Measurements from ENCODE around the gene SH3RF3. TPM values are rescaled to one million over a fixed set of nuclear protein-coding genes. Genes with fewer than 3 reads are reported as not detected.

SH3RF3 gene
- total RNA-seq, 2 experiments from 2014 or later = 1.4 TPM

- Mint-ChIP-seq H3K27me3 (no peaks in the 10 kb centered on the region), H3K36me3 (ENCODE audit: low read depth) (no peaks in the 10 kb centered on the region), H3K27ac (no peak overlapping the region), H3K9me3 (ENCODE audit: low read depth) (no peaks in the 10 kb centered on the region), H3K4me3 (no peak overlapping the region), H3K4me1 (no peaks in the 10 kb centered on the region)
- ATAC-seq = no peak
- intact Hi-C loops (cut with DNase I, micrococcal nuclease) = no loop called here
- DNase-seq = no peak
- ChIA-PET CTCF (no interaction called here), POLR2A (no interaction called here)
Observed at GRCh38 chr2:109385506-109385905, 256.5 kb downstream of the SH3RF3 start.

GRCh38 chr2:109386004-109386695 lies 257.1 kb downstream of the SH3RF3 start:
- no peaks in the 10 kb centered on the region for H3K9me3 Mint-ChIP-seq (ENCODE audit: low read depth)
- intact Hi-C loops (cut with DNase I, micrococcal nuclease) = no loop called here
- POLR2A ChIA-PET = interaction anchor here (0.6 kb wide), 1 partner anchor 106 kb away, joined by 3 read pairs; no protein-coding TSS in a partner anchor
- H3K27me3 Mint-ChIP-seq = no peaks in the 10 kb centered on the region
- H3K4me3 Mint-ChIP-seq = no peak overlapping the region
- no peaks in the 10 kb centered on the region for H3K36me3 Mint-ChIP-seq (ENCODE audit: low read depth)
- ATAC-seq (no peak), DNase-seq (no peak)
- H3K4me1 Mint-ChIP-seq = no peaks in the 10 kb centered on the region
- CTCF ChIA-PET = no interaction called here
- H3K27ac Mint-ChIP-seq = no peak overlapping the region

DNA sequence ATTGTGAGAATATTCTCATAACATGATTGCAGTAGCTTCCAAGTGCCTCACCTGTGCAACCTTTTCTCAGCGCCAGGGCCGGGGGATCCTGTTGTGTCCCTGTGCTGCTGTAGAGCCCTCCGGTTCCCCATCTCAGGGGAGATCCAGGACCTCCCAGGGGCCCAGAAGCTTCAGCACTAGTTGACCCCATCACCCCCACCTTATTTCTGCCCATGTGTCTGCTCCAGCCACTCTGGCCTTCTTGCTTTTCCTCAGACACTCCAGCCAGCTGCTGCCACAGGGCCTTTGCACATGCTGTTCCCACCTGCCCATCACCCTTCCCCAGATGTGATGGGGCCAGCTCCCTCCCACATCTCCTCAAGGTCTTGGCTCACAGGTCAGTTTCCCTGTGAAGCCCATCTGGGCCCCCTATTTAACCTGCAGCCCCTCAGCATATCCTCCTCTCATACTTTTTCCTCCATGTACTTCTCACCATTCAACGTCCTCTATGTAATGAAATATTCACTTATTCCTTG lies 258.3 kb downstream of the SH3RF3 start:
- Mint-ChIP-seq H3K27ac (no peak overlapping the region), H3K36me3 (ENCODE audit: low read depth) (no peaks in the 10 kb centered on the region), H3K4me1 (no peaks in the 10 kb centered on the region), H3K4me3 (no peak overlapping the region), H3K9me3 (ENCODE audit: low read depth) (no peaks in the 10 kb centered on the region), H3K27me3 (no peaks in the 10 kb centered on the region)
- intact Hi-C loops (cut with DNase I, micrococcal nuclease) = no loop called here
- CTCF ChIA-PET = no interaction called here
- DNase-seq (no peak), ATAC-seq (no peak)
- POLR2A ChIA-PET = no interaction called here

GRCh38 chr2:109387778-109388469 lies 258.9 kb downstream of the SH3RF3 start:
- Mint-ChIP-seq H3K4me1 (no peaks in the 10 kb centered on the region), H3K9me3 (ENCODE audit: low read depth) (no peaks in the 10 kb centered on the region), H3K27ac (no peak overlapping the region), H3K27me3 (no peaks in the 10 kb centered on the region), H3K4me3 (no peak overlapping the region), H3K36me3 (ENCODE audit: low read depth) (no peaks in the 10 kb centered on the region)
- DNase-seq (no peak), ATAC-seq (no peak)
- intact Hi-C loops (cut with DNase I, micrococcal nuclease) = no loop called here
- CTCF ChIA-PET = no interaction called here
- POLR2A ChIA-PET = no interaction called here

- Mint-ChIP-seq H3K4me3 (no peak overlapping the region), H3K36me3 (ENCODE audit: low read depth) (no peaks in the 10 kb centered on the region), H3K27ac (no peak overlapping the region), H3K4me1 (peaks cover 4% of the 10 kb centered on the region), H3K27me3 (no peaks in the 10 kb centered on the region), H3K9me3 (ENCODE audit: low read depth) (no peaks in the 10 kb centered on the region)
- ATAC-seq (no peak), DNase-seq (no peak)
- intact Hi-C loops (cut with DNase I, micrococcal nuclease) = loop anchor here in 1 of 2 experiments (10.0 kb wide), 1 partner anchor 116 kb away; no protein-coding TSS in a partner anchor
- ChIA-PET CTCF (no interaction called here), POLR2A (no interaction called here)
Observed at GRCh38 chr2:109391243-109391642, 262.2 kb downstream of the SH3RF3 start.

DNA sequence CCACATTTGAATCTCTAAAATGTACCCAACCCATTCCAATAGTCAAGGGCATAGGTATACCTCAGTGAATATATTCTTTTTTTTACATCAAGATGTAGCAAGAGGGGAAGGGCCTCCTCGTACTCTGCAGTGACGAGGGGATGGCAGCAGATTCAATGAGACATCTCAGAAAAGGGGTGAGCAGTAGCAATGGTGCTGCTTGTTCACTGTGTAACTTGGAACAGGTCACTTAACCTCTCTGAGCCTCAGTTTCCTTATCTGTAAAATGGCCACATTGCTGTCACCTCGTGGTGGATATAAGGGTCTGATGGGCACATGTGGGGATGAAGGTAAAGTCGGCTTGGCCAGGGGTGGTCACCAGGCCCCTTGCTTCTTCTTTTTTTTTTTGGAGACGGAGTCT lies 263.1 kb downstream of the SH3RF3 start:
- no peak overlapping the region for H3K4me3 Mint-ChIP-seq
- CTCF ChIA-PET = no interaction called here
- no peaks in the 10 kb centered on the region for H3K27me3 Mint-ChIP-seq
- no peak overlapping the region for H3K27ac Mint-ChIP-seq
- DNase-seq (no peak), ATAC-seq (no peak)
- intact Hi-C loops (cut with DNase I, micrococcal nuclease) = loop anchor here in 1 of 2 experiments (10.0 kb wide), 1 partner anchor 117 kb away; no protein-coding TSS in a partner anchor
- no peaks in the 10 kb centered on the region for H3K36me3 Mint-ChIP-seq (ENCODE audit: low read depth)
- H3K9me3 Mint-ChIP-seq (ENCODE audit: low read depth) = no peaks in the 10 kb centered on the region
- peaks cover 13% of the 10 kb centered on the region for H3K4me1 Mint-ChIP-seq
- POLR2A ChIA-PET = no interaction called here

DNA sequence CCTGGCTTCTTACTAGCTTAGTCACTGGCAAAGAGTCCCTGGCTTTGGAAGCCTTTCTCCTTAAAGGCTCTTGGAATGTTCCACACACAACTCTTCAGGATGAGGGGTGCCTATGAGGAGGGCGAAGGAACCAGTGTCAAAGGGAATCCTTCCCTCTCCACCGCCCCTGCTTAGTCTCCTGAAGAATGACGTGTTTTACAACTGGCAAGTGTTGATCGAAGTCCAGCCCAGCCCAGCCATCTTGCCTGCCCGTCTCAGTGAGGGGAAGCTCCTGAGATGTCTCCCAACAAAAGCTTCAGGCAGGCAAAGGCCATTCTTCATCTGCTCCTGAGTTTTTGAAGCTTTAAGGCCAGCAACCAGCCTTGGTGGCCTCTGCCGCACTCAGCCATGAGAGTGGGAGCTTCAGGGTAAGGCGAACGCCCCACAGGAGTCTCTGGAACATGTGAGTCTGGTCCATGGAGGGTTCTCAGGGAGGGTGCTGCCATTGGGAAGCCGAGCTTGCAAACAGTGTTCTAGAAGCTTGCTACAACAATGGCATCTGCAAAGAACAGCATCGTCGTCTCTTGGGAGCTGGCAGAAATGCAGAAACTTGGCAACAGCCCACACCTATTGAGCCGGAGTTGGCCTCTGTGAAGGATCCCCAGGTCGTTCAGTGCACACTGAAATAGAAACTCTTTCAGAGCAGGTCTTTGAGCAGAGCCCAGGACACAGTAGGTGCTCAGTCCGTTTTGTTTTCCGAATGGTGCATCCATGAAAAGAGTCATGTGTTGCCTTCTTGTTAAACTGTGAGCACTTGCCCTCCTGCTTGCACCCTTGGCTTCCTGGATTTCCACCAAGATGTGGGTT lies 264.0 kb downstream of the SH3RF3 start:
- ChIA-PET CTCF (interaction anchor here (0.5 to 0.7 kb wide), 2 partner anchors 14 to 268 kb away, joined by 3 to 4 read pairs; no protein-coding TSS in a partner anchor), POLR2A (no interaction called here)
- H3K4me3 Mint-ChIP-seq = no peak overlapping the region
- peaks cover 18% of the 10 kb centered on the region for H3K4me1 Mint-ChIP-seq
- H3K9me3 Mint-ChIP-seq (ENCODE audit: low read depth) = no peaks in the 10 kb centered on the region
- DNase-seq = no peak
- no peaks in the 10 kb centered on the region for H3K27me3 Mint-ChIP-seq
- intact Hi-C loops (cut with DNase I, micrococcal nuclease) = loop anchor here in 1 of 2 experiments (10.0 kb wide), 1 partner anchor 118 kb away; no protein-coding TSS in a partner anchor
- no peak for ATAC-seq
- no peaks in the 10 kb centered on the region for H3K36me3 Mint-ChIP-seq (ENCODE audit: low read depth)
- no peak overlapping the region for H3K27ac Mint-ChIP-seq

GRCh38 chr2:109393662-109393972 lies 264.6 kb downstream of the SH3RF3 start:
- Mint-ChIP-seq H3K27ac (no peak overlapping the region), H3K9me3 (ENCODE audit: low read depth) (no peaks in the 10 kb centered on the region), H3K4me1 (peaks cover 18% of the 10 kb centered on the region), H3K4me3 (no peak overlapping the region), H3K27me3 (no peaks in the 10 kb centered on the region), H3K36me3 (ENCODE audit: low read depth) (no peaks in the 10 kb centered on the region)
- intact Hi-C loops (cut with DNase I, micrococcal nuclease) = loop anchor here in 1 of 2 experiments (10.0 kb wide), 1 partner anchor 119 kb away; no protein-coding TSS in a partner anchor
- POLR2A ChIA-PET = no interaction called here
- ATAC-seq (no peak), DNase-seq (no peak)
- CTCF ChIA-PET = interaction anchor here (0.5 kb wide), 1 partner anchor 269 kb away, joined by 4 read pairs; no protein-coding TSS in a partner anchor

- Mint-ChIP-seq H3K27me3 (no peaks in the 10 kb centered on the region), H3K9me3 (ENCODE audit: low read depth) (no peaks in the 10 kb centered on the region), H3K27ac (peak overlapping the region; percentile 51), H3K4me1 (peaks cover 18% of the 10 kb centered on the region), H3K36me3 (ENCODE audit: low read depth) (no peaks in the 10 kb centered on the region), H3K4me3 (no peak overlapping the region)
- ATAC-seq (no peak), DNase-seq (no peak)
- intact Hi-C loops (cut with DNase I, micrococcal nuclease) = loop anchor here (2.0 to 10.0 kb wide), 2 partner anchors 59 to 121 kb away; no protein-coding TSS in a partner anchor
- ChIA-PET POLR2A (no interaction called here), CTCF (no interaction called here)
Observed at GRCh38 chr2:109395494-109396201, 266.6 kb downstream of the SH3RF3 start.

DNA sequence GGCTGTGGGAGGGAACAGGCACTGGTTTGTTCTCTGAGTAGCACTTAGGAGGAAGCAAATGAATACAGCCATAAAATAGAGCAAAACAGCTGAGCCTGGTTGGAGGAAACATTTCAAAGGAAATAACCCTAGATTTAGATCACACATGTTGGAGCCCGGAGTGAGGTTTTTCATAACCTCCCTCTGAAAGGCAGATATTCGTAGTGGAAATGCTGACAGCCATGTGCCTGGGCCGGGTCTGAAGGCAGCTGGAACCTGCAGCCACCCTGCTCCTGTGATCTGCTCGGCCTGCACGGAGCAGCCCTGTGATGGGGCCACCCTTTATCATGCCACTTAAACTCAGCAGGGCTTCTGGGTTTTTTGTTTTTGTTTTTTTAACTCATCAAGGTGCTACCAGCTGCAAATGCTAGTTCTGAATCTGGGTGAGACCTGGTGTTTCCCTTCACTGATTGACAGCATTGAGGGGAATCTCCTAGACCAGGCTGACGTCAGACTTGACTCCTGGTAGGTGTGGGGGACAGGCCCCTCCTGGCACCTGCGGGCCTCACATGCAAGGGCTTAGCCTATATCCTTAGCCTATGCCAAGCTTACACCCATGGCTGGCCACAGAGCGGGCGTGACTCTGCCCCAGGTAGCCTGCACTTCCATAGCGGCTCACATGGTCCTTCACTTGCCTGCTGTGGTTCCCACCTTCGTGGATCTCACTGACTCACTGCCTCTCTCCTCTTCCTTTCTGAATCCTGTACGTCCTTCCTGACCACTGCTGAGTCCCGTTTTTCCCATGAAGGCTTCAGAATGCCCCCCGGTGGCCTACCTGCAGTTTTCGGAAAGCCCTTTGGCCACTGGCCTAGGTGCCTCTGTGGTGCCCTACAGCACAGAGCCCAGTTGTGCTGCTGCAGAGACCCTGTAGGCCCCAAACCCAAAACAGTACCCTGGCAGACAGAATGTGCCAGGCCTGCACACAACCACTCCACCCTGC lies 267.5 kb downstream of the SH3RF3 start:
- peak; percentile 86 for ATAC-seq
- intact Hi-C loops (cut with DNase I, micrococcal nuclease) = loop anchor here (2.0 to 10.0 kb wide), 2 partner anchors 58 to 122 kb away; no protein-coding TSS in a partner anchor
- ChIA-PET POLR2A (no interaction called here), CTCF (no interaction called here)
- Mint-ChIP-seq H3K4me3 (no peak overlapping the region), H3K4me1 (peaks cover 18% of the 10 kb centered on the region), H3K27ac (peak overlapping the region; percentile 51), H3K36me3 (ENCODE audit: low read depth) (no peaks in the 10 kb centered on the region), H3K9me3 (ENCODE audit: low read depth) (no peaks in the 10 kb centered on the region), H3K27me3 (no peaks in the 10 kb centered on the region)
- peak; percentile 57 for DNase-seq

Data from activated CD4-positive, alpha-beta T cell treated with anti-CD3 and anti-CD28 coated beads for 36 hours (primary cell).